Measurements from ENCODE around the gene RRBP1. TPM values are rescaled to one million over a fixed set of nuclear protein-coding genes. Genes with fewer than 3 reads are reported as not detected.

The RRBP1 gene
- total RNA-seq, 1 experiment from 2014 or later: 55.8 TPM

GRCh38 chr20:17589161-17589834 is 92.7 kb downstream of the RRBP1 start:
- DNase-seq (ENCODE audit: extremely low read depth, low read depth): no peak

GRCh38 chr20:17587824-17588223 is 94.2 kb downstream of the RRBP1 start:
- no peak for DNase-seq (ENCODE audit: extremely low read depth, low read depth)

- no peak for DNase-seq (ENCODE audit: extremely low read depth, low read depth)
Observed at GRCh38 chr20:17587148-17587547, 94.9 kb downstream of the RRBP1 start.

- DNase-seq (ENCODE audit: extremely low read depth, low read depth): no peak
Observed at GRCh38 chr20:17586250-17586649, 95.8 kb downstream of the RRBP1 start.

- no peak for DNase-seq (ENCODE audit: extremely low read depth, low read depth)
Observed at GRCh38 chr20:17584689-17585088, 97.4 kb downstream of the RRBP1 start.

GRCh38 chr20:17583126-17583525 is 98.9 kb downstream of the RRBP1 start:
- DNase-seq (ENCODE audit: extremely low read depth, low read depth): no peak

GRCh38 chr20:17580895-17581294 is 101.1 kb downstream of the RRBP1 start:
- DNase-seq (ENCODE audit: extremely low read depth, low read depth): no peak

- no peak for DNase-seq (ENCODE audit: extremely low read depth, low read depth)
Observed at GRCh38 chr20:17579369-17580039, 102.5 kb downstream of the RRBP1 start.

- no peak for DNase-seq (ENCODE audit: extremely low read depth, low read depth)
Observed at GRCh38 chr20:17576215-17576614, 105.8 kb downstream of the RRBP1 start.

GRCh38 chr20:17573463-17573862 is 108.6 kb downstream of the RRBP1 start:
- no peak for DNase-seq (ENCODE audit: extremely low read depth, low read depth)

- DNase-seq (ENCODE audit: extremely low read depth, low read depth): no peak
Observed at GRCh38 chr20:17572034-17572638, 109.9 kb downstream of the RRBP1 start.

GRCh38 chr20:17571153-17571527 is 110.9 kb downstream of the RRBP1 start:
- DNase-seq (ENCODE audit: extremely low read depth, low read depth): no peak

GRCh38 chr20:17570347-17571152 is 111.5 kb downstream of the RRBP1 start:
- no peak for DNase-seq (ENCODE audit: extremely low read depth, low read depth)

- DNase-seq (ENCODE audit: extremely low read depth, low read depth): peak; percentile 91
Observed at GRCh38 chr20:17569616-17570346, 112.3 kb downstream of the RRBP1 start, which contains the start of gene DSTN. TSS of gene DSTN (plus strand) at chr20:17570075. CDS start at chr20:17570209, 134 bp downstream.

GRCh38 chr20:17568972-17569521 is 113.0 kb downstream of the RRBP1 start:
- DNase-seq (ENCODE audit: extremely low read depth, low read depth): peak; percentile 88

- no peak for DNase-seq (ENCODE audit: extremely low read depth, low read depth)
Observed at GRCh38 chr20:17568045-17568788, 113.8 kb downstream of the RRBP1 start.

GRCh38 chr20:17566345-17566744 is 115.7 kb downstream of the RRBP1 start:
- no peak for DNase-seq (ENCODE audit: extremely low read depth, low read depth)

- no peak for DNase-seq (ENCODE audit: extremely low read depth, low read depth)
Observed at GRCh38 chr20:17565169-17565845, 116.7 kb downstream of the RRBP1 start.
